Breast epithelium (tissue), 3 donors: ENCODE results near the gene S100A14.

Experiments used
- POLR2A ChIP-seq: fragments of 450-650 bp; IDR thresholded peaks from one replicate; pipeline ENCODE4 v1.6.1; 2016; ENCODE audit warnings: antibody characterized with exemption, mild to moderate bottlenecking, moderate library complexity
- TF ChIP-seq, protein P1 (sequence below), 3 donors: fragments of 450-650 bp; IDR thresholded peaks; one replicate each; pipeline ENCODE4 v1.5.1; 2016 to 2017; ENCODE audit warnings: antibody characterized with exemption in 3 of 3, mild to moderate bottlenecking in 3 of 3, moderate library complexity in 3 of 3

DNA sequence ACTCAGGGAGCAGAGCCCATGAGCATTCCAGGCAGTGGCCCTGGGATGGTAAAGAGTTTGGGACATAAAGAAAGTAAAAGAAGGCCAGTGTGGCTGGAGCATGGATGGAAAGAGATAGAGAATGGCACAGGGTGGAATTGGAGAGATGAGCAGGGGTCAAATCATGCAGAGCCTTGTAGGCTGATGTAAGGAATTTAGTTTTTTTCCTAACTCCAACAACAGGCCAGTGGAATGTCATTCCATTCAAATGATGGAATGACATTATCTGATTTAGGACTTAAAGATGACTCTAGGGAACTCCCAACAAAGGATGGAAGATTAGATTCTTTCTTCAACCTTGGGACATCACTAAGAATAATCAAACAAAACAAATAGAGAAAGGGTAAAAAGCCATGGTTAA lies 37.6 kb downstream of the S100A14 start:
- TF ChIP-seq, protein P1, sequence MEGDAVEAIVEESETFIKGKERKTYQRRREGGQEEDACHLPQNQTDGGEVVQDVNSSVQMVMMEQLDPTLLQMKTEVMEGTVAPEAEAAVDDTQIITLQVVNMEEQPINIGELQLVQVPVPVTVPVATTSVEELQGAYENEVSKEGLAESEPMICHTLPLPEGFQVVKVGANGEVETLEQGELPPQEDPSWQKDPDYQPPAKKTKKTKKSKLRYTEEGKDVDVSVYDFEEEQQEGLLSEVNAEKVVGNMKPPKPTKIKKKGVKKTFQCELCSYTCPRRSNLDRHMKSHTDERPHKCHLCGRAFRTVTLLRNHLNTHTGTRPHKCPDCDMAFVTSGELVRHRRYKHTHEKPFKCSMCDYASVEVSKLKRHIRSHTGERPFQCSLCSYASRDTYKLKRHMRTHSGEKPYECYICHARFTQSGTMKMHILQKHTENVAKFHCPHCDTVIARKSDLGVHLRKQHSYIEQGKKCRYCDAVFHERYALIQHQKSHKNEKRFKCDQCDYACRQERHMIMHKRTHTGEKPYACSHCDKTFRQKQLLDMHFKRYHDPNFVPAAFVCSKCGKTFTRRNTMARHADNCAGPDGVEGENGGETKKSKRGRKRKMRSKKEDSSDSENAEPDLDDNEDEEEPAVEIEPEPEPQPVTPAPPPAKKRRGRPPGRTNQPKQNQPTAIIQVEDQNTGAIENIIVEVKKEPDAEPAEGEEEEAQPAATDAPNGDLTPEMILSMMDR (IDR thresholded peaks at IDR 0.05) = no peak
- no peak for TF ChIP-seq POLR2A
